Activated T-helper 1 cell treated with anti-CD3 and anti-CD28 coated beads, Interleukin-2, amount 50 U/mL, for 16 hours (primary cell): Measurements from ENCODE around the gene NCAPH2.
A peak's percentile ranks its signal among the peaks of the same experiment; 100 is the strongest.

Experiments
- DNase-seq, 2 donors: peaks; one replicate each; pipeline ENCODE4 v3.0.0-alpha.2; 2020; ENCODE audit warnings: low read depth in 1 of 2, low spot score in 1 of 2

The NCAPH2 gene

DNA sequence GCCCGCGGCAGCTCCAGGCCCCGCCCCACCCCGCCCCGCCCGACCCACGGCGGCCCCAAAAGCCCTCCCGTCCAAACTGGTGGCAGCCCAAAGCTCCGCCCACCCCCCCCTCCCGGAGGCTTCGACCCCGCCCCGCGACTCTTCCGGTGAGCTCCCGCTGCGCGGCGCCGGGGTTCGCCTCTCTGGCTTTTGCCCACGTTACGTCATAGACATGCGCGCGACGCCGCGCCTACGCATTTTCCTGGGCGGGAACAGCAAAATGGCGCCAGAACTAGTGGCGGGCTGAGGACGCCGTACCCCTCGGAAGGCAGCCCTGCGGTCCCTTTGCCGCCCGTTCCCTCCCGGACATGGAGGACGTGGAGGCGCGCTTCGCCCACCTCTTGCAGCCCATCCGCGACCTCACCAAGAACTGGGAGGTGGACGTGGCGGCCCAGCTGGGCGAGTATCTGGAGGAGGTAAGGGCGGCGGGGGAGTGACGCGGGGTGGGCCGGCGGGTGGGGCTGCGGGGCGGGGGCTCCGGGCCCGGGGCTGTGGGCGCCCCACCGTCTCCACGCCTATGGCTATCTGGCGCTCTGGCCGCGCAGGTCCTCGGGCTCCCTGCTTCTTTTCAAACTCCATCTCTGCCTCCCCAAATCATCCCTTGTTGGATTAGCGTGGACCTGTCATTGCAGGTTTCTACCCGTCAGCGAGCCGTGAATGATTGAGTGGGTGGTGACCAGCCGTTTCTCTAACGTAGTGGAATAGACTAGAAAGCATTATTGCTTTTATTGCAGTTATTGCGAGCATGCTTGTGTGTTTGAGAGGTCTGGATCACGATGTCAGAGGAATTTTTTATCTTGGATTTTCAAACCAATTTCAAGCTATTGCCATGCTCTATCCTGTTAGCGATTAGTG is at the start of gene NCAPH2:
Gene NCAPH2, plus strand, starts transcription at position 234 of the 894 bp plus-strand sequence. Its CDS starts 114 bp downstream, at position 348.
- DNase-seq = peak; percentile 93 to 98

DNA sequence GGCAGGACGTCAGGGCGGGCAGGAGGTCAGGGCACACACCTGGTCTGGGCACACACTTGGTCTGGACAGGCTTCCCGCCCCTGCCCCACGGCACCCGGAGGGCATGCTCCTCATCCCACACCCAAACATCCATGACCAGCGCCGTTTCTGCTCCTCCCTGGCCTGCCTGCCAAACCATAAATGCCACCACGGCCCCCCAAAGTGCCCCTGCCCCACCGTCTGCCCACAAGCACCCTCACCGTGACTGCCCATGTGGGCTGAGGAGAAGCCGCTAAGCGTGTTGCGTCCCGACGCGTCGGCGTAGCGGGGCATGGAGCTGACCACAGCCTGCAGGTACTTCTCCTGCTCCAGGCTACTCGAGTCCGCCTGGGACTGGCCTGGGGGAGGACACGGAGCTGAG is 49.0 kb upstream of the NCAPH2 start:
- no peak for DNase-seq

DNA sequence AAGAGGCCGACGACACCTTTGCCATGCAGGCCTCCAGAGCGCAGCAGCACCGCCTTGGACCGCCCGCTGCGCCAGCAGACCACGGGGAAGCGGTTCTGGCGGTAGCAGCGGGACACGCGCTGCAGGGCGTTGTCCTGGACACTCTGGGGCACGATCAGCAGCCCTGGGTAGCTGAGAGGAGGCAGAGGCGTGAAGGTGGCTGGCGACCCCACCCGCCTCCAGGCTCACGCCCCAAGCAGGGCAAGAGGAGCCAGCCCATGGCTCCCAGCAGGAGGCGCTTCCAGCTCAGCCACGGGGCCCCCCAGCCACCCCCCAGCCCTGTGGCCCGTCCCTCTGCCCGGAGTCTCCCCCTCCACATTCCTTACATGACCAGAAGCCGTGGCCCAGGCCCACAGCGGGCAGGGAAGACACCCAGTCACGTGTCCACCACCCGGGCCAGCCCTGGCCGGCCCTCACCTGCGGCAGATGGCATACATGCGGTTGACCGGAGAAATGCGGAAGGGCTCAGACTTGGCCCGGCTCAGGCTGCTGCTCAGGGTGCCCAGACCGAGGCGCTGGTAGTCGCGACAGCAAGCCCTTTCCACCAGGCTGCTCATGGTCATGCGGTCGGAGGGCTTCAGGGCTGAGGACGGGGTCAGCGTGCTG is 48.4 kb upstream of the NCAPH2 start:
- DNase-seq = no peak

DNA sequence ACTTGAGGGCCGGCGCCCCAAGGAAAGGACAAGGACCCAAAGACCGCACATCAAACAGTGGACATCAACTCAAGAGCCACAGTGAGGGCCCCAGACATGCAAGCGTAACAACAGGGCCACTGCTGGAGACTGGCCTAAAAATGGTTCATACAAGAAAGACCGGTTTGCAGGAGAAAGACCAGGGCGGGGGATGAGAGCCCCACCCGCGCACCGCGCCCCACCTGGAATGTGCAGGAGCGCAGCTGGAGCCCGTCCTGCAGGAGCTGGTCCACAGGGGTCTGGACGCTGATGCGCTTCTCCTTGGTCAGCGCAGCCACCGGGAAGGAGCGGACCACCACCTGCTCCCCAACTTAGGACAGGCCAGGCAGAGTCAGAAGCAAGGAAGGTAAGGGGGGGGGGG is 47.1 kb upstream of the NCAPH2 start:
- no peak for DNase-seq

DNA sequence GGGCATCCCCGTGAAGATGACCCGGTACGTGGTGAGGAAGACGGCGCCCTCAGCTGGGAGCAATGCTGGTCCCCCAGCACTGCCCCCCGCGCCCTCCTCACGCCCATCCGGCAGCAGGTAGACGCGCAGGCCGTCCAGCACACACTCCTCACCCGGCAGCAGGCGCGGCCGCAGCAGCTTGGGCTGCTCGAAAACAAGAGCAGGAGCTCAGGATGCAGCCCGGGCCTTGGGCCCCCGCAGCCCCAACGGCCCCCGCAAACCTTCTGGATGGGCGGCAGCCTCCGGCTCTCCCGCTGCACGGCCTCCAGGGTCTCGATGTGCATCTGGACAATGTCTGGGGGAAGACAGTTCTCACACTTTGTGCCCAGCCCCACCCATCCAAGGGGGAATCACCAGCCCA is 46.5 kb upstream of the NCAPH2 start:
- DNase-seq = no peak

DNA sequence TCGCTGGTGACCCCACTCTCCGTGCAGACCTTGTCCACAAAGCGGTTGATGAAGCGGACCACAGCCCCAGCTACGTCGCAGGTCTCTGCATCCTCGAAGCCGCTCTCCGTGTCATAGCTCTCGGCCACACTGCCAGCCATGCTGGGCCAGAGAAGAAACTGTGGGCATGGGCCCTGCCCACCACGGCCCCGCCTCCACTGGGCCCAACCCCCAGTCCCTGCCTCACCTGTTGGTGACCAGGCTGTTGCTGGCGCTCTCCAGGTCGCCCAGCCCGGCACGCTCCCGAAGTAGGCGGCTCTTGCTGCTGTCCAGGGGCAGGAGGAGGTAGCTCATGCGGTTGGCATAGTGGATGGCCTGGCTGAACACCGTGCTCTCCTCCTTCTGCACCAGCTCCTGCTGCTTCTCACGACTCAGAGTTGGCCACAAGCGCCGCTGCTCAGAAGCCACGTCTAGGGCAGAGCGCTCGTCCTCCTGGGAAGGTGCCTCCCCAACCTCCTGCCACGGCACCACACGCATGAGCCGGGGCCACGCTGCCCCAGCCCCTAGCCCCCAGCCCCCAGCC is 46.0 kb upstream of the NCAPH2 start:
- DNase-seq = no peak

DNA sequence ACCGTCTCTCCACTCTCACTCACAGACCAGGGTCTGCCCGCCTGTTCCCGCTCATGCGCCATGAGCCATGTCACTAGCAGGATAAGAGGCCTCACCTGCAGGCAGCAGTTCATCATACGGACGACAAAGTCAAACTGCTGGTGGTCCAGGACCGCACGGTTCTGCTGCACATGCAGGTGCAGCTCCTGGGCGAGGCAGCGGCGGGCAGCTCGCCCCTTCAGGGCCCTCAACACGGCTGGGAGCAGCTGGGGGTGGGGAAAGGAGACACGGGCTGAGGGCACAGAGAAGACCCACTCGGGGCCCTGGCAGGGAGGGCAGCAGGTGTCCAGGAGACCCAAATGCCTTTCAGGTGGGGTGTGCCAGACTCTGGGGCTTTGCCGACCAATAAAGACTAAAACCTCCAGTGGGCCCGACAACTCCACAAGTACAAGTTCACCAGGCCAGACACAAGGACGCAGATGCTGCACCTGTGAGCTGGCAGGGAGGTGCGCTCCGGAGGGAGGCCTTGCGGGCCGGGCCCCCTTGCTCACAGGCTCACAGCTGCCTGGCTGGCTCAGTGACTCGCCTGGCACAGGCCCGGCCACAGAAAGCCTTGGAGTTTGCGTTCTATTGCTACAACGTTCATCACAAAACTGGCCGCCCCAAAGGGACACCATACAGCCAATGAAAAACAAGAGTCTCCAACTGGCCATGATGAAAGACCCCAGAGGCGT is 44.7 kb upstream of the NCAPH2 start:
- DNase-seq = no peak

DNA sequence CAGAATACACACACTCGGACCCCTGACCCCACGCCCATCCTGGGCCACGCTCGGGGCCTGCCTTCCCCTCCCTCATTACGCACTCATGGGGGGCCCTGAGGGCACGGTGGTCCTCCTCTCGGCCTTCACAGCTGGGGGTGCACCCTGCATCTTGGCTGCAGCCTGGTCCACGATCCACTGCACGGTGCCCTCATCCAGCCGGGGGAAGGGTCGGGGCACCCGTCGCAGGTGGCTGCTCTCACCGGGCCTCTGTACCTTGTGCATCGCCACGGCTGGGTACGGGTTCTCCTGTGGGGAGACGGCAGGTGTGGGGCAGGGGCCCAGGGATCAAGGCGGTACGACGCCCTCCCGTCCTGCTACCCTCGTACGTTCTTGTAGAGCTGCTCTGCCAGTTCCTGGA is 43.6 kb upstream of the NCAPH2 start:
- DNase-seq = no peak

DNA sequence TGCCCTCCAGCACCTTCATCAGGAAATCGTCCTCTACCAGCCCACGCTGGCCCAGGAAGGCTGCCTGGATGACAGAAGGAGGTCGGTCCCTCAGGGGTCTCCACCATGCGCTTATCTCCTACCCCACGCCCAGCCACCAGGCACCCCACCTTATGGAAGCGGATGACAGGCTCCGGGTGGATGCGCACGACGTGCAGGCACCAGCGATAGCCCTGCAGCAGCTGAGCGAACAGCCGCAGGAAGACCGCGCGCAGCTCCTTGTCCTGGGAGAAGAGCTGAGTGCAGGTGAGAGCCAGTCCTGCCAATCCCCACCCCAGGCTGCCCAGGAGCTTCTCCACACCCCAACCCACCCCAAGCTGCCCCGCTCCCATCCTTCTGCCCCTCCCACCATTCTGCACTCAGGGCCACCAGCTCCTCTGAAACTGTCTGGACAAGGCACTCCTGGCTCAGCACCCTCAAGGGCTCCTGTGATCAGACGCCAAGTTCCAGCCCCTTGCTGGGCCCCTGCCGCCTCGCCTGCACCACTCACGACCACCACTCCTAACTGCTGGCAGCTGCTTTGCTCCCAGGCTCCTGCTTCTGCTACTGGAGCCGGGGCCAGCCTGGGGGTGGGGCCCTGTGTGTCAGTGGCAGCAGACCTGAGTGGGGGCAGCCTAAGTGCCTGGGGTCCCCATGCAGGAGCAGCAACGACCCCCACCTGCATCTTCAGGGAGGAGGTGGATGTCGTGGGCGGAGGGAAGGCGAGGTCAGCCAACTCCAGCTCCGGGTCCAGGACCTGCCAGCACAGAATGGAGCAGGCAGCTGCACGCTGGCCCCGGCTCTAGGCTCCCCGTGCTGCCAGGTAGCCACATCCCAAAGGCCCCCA is 42.7 kb upstream of the NCAPH2 start:
- DNase-seq = no peak

DNA sequence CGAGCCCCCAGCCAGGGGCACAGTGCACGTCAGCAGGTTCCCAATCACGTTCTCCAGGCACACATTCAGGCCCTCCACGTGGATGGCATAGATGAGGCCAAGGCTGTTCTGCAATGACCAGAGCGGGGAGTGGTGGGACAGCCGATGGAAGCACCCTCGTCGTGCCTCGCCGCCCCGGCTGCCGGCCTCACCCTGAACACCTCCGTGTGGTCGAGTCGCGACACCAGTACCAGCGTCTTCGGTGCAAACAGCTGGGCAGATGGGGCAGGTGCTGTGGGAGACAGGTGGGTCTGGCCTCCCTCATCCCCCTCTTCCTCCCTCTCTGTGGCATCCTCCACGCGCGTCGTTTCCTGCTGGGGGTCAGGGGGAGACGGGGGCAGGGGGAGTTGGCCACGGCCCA is 40.7 kb upstream of the NCAPH2 start:
- DNase-seq = no peak

DNA sequence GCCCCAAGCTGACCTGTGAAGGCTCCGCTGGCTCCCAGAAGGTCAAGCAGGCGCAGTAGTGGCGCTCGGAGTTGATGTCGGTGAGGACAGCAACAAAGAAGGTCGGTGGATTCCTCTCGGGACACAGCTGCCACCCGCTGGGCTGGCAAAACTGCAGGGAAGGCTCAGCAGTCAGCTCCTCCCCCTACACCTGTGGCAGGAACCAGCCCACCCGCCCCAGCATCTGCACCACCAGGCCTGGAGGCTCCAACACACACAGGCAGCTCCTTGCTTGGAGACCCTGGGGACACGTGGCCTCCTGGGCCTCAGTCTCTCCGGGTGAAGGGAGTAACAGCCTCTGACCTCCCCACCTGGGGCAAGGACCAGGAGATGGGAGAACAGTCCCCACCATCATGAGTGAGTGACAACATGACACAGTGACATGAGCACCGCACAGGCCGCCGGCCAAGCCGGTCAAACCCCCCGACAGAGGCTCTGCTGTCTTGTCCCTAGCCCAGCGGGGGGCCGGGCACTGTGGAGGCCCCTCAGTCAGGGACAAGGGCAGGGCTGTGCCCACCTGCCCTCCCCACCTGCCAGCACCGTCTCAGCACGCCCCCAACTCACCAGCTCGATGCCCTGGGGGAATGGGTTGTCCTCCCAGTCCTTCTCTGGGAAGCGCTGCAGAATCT is 40.1 kb upstream of the NCAPH2 start:
- no peak for DNase-seq

DNA sequence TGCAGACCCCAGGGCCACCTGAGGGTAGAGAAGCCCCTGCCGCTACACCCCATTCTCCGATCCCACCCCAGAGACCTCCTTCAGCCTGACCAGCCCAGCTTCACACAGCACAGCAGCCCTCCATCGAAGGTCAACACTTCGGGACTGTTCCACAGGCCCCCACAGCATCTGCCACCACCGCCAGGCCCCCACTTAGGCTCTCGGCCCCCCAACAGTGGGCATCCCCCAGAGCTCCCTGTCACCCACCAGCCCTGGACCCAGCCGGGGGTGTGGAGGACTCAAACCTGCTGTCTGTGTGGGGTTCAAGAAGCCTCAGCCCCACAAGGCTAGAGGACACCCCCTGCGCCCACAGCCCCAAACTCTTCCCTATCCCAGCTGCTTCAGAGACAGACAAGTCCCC is 39.4 kb upstream of the NCAPH2 start:
- DNase-seq = no peak

DNA sequence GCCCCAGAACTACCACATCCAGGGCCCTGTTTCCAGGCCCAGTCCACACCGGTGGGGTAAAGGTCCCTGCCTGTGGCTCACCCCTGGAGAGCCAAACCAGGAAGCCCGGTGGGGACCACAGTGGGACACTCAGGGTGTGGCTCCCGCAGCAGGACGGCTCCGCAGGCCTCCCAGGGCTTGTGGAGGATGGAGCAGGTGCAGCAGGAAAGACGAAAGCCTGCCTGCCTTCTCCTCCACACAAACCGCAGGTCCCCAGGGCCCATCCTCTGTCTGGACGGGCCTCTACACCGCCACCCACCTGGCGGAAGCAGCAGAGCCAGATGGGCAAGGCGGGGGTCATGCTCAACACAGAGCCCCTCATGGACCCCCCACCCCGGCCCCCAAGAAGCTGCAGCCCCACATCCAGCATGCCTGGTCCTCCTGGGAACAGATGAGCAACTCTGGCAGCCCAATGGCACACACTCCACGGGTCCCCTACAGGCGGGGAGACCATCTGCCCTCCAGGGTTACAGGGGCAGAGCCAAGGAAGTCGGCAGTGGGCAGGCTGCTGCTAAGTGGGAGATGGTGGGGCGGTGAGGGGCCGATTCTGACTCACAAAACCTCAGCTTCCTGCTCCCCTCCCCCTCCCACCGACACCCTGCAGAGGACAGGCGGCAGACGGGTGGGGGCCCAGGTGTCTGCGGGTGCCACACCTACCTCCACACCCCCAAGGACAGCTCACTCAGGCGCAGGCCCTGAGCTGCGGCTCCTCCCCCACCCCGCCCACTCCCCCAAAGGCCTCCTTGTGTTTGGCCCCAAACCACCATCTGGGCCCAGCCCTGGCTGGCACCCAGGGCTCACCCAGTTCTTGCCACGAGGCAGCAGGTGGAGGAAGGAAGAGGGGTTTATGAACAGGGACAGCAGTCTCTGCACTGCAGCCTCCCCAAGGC is 38.4 kb upstream of the NCAPH2 start:
- DNase-seq = peak; percentile 91 to 96

DNA sequence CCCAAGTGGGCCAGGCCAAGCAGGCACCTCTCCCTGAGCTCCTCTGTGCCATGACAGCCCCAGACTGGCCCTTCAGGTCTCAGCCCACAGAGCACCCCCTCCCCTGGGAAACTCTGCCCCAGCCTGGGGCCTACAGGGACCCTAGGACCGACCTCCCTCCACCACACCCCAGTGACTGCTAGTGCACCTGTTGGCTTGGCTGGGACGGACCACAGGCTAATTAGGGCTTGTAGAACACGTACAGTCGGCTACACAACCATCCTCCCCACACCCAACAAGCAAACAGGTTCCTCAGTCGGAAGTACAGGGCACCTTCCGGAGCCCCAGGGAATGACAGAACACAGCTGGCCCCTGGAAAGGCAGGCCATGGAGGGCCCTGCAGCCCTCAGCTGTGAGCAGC is 37.5 kb upstream of the NCAPH2 start:
- no peak for DNase-seq

DNA sequence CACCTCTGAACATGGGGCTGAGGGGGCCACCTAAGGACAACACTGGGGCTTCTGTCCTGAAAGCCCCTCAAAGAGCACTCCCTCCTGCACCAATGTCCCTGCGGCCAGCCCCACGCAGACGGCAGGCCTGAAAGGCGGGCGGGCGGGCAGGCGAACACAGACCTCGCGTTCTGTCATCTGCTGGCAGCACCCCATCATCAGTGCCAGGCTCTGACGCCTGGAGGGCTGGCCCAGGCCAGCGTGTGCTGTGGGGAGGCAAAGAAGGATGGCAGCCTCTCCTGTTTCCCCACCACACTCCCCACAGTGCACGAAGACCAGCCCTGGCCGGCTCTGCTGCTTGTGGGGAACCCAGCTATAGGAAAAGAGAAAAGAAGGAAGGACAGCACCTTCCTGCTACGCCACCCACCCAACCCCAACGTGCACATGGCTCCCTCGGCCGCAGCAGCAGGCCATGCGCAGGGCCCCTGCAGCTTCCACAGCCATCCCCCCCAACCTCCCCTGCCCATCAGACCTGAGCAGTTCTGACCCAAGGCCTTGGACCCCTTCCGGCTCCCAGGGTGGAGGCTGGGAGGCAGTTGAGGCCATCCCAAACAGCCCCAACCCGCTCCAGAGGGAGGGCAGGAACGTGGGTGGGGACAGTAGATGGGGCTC is 36.7 kb upstream of the NCAPH2 start:
- DNase-seq = no peak

DNA sequence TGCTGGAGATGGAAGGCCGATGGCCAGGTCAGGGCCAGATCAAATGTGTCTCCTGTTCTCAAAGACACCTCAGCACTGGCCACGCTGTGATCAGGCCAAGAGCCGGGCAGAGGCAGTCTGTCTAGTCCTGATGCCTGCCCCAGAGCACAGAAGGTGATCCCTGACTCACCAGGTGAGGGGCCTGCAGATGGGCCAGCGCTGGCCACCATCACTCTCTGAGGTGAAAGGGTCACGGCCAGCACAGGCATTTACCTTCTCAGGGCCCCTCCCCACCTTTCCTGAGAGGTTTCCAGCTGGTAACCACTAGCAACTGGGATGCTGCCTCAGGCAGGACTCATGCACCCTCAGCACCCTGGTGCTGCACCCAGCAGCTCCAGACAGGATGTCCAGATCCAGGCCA is 36.1 kb upstream of the NCAPH2 start:
- DNase-seq = no peak

DNA sequence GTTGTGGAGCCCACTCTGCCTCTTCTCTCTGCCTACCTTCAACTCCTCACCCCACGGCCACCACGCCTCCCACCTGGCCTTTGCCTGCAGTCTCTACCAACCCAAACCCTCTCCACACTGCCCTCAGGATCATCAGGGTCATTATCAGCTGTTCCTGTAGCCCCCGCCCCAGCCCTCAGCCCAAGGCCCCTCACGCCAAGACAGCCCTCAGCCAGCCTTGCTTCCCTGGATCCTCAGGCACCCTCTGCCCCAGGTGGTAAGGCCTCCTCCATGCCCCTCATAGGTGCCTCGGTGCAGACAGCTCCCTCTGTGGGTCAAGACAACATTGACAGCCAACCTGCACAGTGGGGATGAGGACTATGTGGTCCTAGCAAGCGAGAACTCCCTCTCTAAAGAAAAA is 34.9 kb upstream of the NCAPH2 start:
- DNase-seq = no peak

DNA sequence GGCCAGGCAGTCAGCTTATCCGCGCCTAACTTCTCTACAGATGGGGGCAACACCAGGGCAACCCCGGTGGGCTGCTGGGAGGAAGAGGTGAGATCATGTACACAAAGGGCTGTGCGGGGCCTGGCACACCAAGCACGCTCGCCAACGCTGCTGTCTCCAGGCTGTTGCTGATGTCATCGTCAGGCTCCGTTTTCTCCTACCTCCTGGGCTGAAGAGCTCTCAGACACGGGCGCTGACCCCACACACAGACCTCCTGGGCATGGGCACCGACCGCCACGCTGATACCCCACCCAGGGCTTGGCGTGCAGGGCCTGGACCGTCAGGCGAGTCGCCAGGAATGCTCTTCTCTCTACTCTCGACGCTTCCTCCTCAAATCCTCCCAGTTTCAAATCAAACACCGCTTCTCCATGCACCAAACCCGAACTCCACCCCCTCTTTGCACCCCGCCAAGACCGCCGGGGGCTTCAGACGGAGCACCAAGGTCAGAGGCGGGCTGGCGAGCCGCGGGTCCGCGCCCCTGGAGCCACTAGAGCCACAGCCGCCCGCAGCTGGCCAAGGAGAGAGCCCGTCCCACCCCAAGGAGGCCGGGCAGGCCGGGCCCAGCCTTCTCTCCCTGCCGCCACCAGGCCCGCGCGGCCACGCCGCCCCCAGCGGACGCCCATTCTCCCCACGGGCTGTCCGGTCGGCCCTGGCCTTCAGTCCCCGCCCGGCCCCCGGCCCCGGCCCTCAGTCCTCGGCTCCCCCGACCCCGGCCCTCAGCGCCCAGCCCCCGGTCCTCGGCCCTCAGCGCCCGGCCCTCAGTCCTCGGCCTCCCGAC is 34.0 kb upstream of the NCAPH2 start:
- no peak for DNase-seq
